ENCODE data around the gene C10orf71.

- TF ChIP-seq POLR2A (IDR thresholded peaks at IDR 0.05) (no peak), CTCF (IDR thresholded peaks at IDR 0.05) (no peak), EP300 (IDR thresholded peaks at IDR 0.05) (no peak), POLR2AphosphoS5 (IDR thresholded peaks at IDR 0.05) (no peak)
Observed at GRCh38 chr10:49321021-49321420, 22.1 kb downstream of the C10orf71 start.
